ENCODE results near the gene SLC8B1. TPM values are rescaled to one million over a fixed set of nuclear protein-coding genes. Genes with fewer than 3 reads are reported as not detected.

Gene SLC8B1
- total RNA-seq, 1 experiment from 2014 or later: 30.9 TPM

DNA sequence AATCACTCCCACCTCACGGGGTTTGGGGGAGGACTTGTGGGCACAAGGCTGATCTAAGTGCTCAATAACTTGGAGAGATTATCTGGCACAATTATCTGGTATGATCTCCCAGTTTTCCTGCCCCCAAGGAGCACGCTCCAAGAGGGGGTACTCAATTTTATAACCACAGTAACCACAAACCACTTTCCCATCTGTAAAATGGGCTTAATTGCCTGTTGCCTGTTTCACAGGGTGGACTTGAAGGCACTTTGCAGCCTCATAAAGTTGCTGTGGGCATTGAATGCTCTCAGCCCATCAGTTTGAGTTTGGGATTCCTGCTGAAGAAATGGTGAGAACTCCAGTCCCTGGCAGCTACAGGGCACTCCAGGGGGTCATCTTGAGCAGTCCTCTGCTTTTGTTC is 4.4 kb downstream of the SLC8B1 start:
- Histone ChIP-seq H3K4me2 (ENCODE audit: low read length) (no peak overlapping the region), H3K27me3 (ENCODE audit: insufficient read depth, low read length) (no peaks in the 10 kb centered on the region), H2AFZ (ENCODE audit: low read depth, low read length, poor library complexity, severe bottlenecking) (no peak overlapping the region), H3K27ac (ENCODE audit: low read depth, low read length) (no peak overlapping the region), H3K4me1 (ENCODE audit: control insufficient read depth in 1 of 2, insufficient read depth in 2 of 2, low read length in 2 of 2) (peaks cover 4 to 16% of the 10 kb centered on the region in 2 experiments; a peak in 3 of 4 replicates), H3K9me2 (ENCODE audit: insufficient read depth) (no peaks in the 10 kb centered on the region), H3K79me2 (ENCODE audit: insufficient read depth, low read length) (peaks cover 21% of the 10 kb centered on the region), H3K36me3 (ENCODE audit: control insufficient read depth in 1 of 2, insufficient read depth in 2 of 2, low read length in 2 of 2) (peaks cover 0 to 11% of the 10 kb centered on the region in 2 experiments; a peak in 2 of 4 replicates), H3K9ac (ENCODE audit: low read length) (no peak overlapping the region), H3K4me3 (replicated peaks in 1 of 2; ENCODE audit: low read depth in 1 of 2, low read length in 2 of 2) (no peak overlapping the region), H3K9me3 (ENCODE audit: control insufficient read depth in 1 of 2, insufficient read depth in 1 of 2, low read depth in 1 of 2, low read length in 2 of 2) (no peaks in the 10 kb centered on the region), H4K20me1 (ENCODE audit: insufficient read depth) (no peaks in the 10 kb centered on the region)
- ChIA-PET CTCF (no interaction called here), RAD21 (ENCODE audit: low non-redundant PET in 1 of 2, low total read pairs in 2 of 2, uncharacterized antibody in 2 of 2, unreplicated experiment in 2 of 2) (no interaction called here), POLR2A (no interaction called here)
- ATAC-seq (no peak), DNase-seq (ENCODE audit: low read depth, low spot score) (no peak)
- no TSS peak for BruUV-seq (replicated peaks)
- intact Hi-C loops (cut with micrococcal nuclease): loop anchor here (10.0 kb wide), 1 partner anchor 136 kb away; no protein-coding TSS in a partner anchor
- no peak for TF ChIP-seq EZH2phosphoT487 (IDR thresholded peaks at IDR 0.05; ENCODE audit: borderline replicate concordance)
- TF ChIP-seq SRF (IDR thresholded peaks at IDR 0.05; ENCODE audit: low read depth): no peak
- TF ChIP-seq ZNF274 (IDR thresholded peaks at IDR 0.05; ENCODE audit: low read depth, low read length): no peak
- no peak for TF ChIP-seq ZFX (IDR thresholded peaks at IDR 0.05)
- TF ChIP-seq POLR2AphosphoS5 (IDR thresholded peaks at IDR 0.05; ENCODE audit: low read depth, low read length): no peak
- TF ChIP-seq SP1 (IDR thresholded peaks at IDR 0.05; ENCODE audit: low read depth): no peak
- no peak for TF ChIP-seq SIN3A (IDR thresholded peaks at IDR 0.05; ENCODE audit: low read depth)
- TF ChIP-seq, protein P1, sequence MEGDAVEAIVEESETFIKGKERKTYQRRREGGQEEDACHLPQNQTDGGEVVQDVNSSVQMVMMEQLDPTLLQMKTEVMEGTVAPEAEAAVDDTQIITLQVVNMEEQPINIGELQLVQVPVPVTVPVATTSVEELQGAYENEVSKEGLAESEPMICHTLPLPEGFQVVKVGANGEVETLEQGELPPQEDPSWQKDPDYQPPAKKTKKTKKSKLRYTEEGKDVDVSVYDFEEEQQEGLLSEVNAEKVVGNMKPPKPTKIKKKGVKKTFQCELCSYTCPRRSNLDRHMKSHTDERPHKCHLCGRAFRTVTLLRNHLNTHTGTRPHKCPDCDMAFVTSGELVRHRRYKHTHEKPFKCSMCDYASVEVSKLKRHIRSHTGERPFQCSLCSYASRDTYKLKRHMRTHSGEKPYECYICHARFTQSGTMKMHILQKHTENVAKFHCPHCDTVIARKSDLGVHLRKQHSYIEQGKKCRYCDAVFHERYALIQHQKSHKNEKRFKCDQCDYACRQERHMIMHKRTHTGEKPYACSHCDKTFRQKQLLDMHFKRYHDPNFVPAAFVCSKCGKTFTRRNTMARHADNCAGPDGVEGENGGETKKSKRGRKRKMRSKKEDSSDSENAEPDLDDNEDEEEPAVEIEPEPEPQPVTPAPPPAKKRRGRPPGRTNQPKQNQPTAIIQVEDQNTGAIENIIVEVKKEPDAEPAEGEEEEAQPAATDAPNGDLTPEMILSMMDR (IDR thresholded peaks at IDR 0.05 in 2 of 3, conservative IDR thresholded peaks at IDR 0.05 in 1 of 3; ENCODE audit: borderline replicate concordance in 1 of 3, insufficient read depth in 1 of 3, low read depth in 2 of 3, low read length in 2 of 3): no peak
- TF ChIP-seq, protein P2, sequence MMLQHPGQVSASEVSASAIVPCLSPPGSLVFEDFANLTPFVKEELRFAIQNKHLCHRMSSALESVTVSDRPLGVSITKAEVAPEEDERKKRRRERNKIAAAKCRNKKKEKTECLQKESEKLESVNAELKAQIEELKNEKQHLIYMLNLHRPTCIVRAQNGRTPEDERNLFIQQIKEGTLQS (IDR thresholded peaks at IDR 0.05): no peak
- no peak for TF ChIP-seq CBX3 (IDR thresholded peaks at IDR 0.05; ENCODE audit: low read depth)
- TF ChIP-seq, protein P3, sequence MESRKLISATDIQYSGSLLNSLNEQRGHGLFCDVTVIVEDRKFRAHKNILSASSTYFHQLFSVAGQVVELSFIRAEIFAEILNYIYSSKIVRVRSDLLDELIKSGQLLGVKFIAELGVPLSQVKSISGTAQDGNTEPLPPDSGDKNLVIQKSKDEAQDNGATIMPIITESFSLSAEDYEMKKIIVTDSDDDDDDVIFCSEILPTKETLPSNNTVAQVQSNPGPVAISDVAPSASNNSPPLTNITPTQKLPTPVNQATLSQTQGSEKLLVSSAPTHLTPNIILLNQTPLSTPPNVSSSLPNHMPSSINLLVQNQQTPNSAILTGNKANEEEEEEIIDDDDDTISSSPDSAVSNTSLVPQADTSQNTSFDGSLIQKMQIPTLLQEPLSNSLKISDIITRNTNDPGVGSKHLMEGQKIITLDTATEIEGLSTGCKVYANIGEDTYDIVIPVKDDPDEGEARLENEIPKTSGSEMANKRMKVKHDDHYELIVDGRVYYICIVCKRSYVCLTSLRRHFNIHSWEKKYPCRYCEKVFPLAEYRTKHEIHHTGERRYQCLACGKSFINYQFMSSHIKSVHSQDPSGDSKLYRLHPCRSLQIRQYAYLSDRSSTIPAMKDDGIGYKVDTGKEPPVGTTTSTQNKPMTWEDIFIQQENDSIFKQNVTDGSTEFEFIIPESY (IDR thresholded peaks at IDR 0.05; ENCODE audit: extremely low read depth, insufficient replicate concordance, low read length): no peak
